Astrocyte (in vitro differentiated cells and primary cell): ENCODE measurements around the gene TTYH3. TPM values are rescaled to one million over a fixed set of nuclear protein-coding genes. Genes with fewer than 3 reads are reported as not detected.
A peak's percentile ranks its signal among the peaks of the same experiment; 100 is the strongest.

Experiments
- DNase-seq: peaks from one replicate; pipeline ENCODE4 v3.0.0-alpha.2; 2010; ENCODE audit warnings: low read depth
- FAIRE-seq: peaks from 2 replicates; lab custom pipeline; 2011; peaks lifted over from hg19 to GRCh38; lab: Jason Lieb, UNC
- H2AFZ ChIP-seq: 2 replicates; pipeline ENCODE4 v1.6.0; 2012; ENCODE audit warnings: low read depth, low read length, inconsistent platforms
- H3K27ac ChIP-seq: 2 replicates; pipeline ENCODE4 v1.5.1; 2011; ENCODE audit warnings: low read depth, low read length, inconsistent platforms
- H3K27me3 ChIP-seq: 2 replicates; pipeline ENCODE4 v1.6.0; 2011; ENCODE audit warnings: low read length, inconsistent platforms; ENCODE audit not compliant: insufficient read depth
- H3K36me3 ChIP-seq: 2 replicates; pipeline ENCODE4 v1.5.1; 2011; ENCODE audit warnings: low read length, inconsistent platforms; ENCODE audit not compliant: insufficient read depth
- H3K4me1 ChIP-seq: 2 replicates; pipeline ENCODE4 v1.5.1; 2011; ENCODE audit warnings: low read length, inconsistent platforms; ENCODE audit not compliant: insufficient read depth
- H3K4me2 ChIP-seq: 2 replicates; pipeline ENCODE4 v1.6.0; 2012; ENCODE audit warnings: low read length, inconsistent platforms
- H3K4me3 ChIP-seq: 2 replicates; pipeline ENCODE4 v1.5.1; 2011; ENCODE audit warnings: low read depth, mild to moderate bottlenecking, low read length, inconsistent platforms; ENCODE audit not compliant: insufficient read depth
- H3K79me2 ChIP-seq: 2 replicates; pipeline ENCODE4 v1.6.0; 2012; ENCODE audit warnings: mild to moderate bottlenecking, low read length, inconsistent platforms; ENCODE audit not compliant: insufficient read depth
- H3K9ac ChIP-seq: 2 replicates; pipeline ENCODE4 v1.6.0; 2012; ENCODE audit warnings: mild to moderate bottlenecking, low read length, inconsistent platforms
- H3K9me3 ChIP-seq: 2 replicates; pipeline ENCODE4 v1.5.1; 2012; ENCODE audit warnings: low read depth, mild to moderate bottlenecking, low read length, inconsistent platforms; ENCODE audit not compliant: insufficient read depth
- H4K20me1 ChIP-seq: 2 replicates; pipeline ENCODE4 v1.6.0; 2012; ENCODE audit warnings: low read length, inconsistent platforms; ENCODE audit not compliant: insufficient read depth
- H3K27ac Mint-ChIP-seq: one replicate; pipeline ENCODE4 v1.8.0; 2021; ENCODE audit warnings: mild to moderate bottlenecking, mixed read lengths; ENCODE audit not compliant: unreplicated experiment
- H3K27me3 Mint-ChIP-seq: one replicate; pipeline ENCODE4 v1.8.0; 2021; ENCODE audit warnings: low read depth, mixed read lengths; ENCODE audit not compliant: unreplicated experiment
- H3K36me3 Mint-ChIP-seq: one replicate; pipeline ENCODE4 v1.8.0; 2021; ENCODE audit warnings: low read depth, mixed read lengths; ENCODE audit not compliant: unreplicated experiment
- H3K4me1 Mint-ChIP-seq: one replicate; pipeline ENCODE4 v1.8.0; 2021; ENCODE audit warnings: low read depth, mixed read lengths; ENCODE audit not compliant: unreplicated experiment
- H3K4me3 Mint-ChIP-seq: one replicate; pipeline ENCODE4 v1.8.0; 2021; ENCODE audit warnings: mild to moderate bottlenecking, moderate library complexity, mixed read lengths; ENCODE audit not compliant: unreplicated experiment
- H3K9me3 Mint-ChIP-seq: one replicate; pipeline ENCODE4 v1.8.0; 2021; ENCODE audit warnings: mild to moderate bottlenecking, mixed read lengths; ENCODE audit not compliant: unreplicated experiment
- CTCF ChIP-seq: IDR thresholded peaks from 2 replicates; pipeline ENCODE4 v1.5.1; 2011; ENCODE audit warnings: low read depth, mild to moderate bottlenecking, inconsistent platforms, low read length, moderate library complexity; ENCODE audit not compliant: insufficient read depth
- EZH2 ChIP-seq: IDR thresholded peaks from 2 replicates; pipeline ENCODE4 v1.6.1; 2012; ENCODE audit warnings: mild to moderate bottlenecking, low read length, inconsistent platforms; ENCODE audit not compliant: insufficient read depth
- total RNA-seq: library from RNA; stranded (reverse); gene quantifications from 2 replicates; pipeline ENCODE4 v1.2.1, GENCODE V29; 2021

Gene TTYH3
- total RNA-seq, 1 donor from 2014 or later = 273 TPM

GRCh38 chr7:2709553-2710285 lies 77.9 kb downstream of the TTYH3 start:
- no peak overlapping the region for H3K27ac ChIP-seq
- peak overlapping the region; percentile 12 for H3K9ac ChIP-seq
- H3K4me2 ChIP-seq = peak overlapping the region; percentile 58
- no peak overlapping the region for H2AFZ ChIP-seq
- Mint-ChIP-seq H3K4me3 (no peak overlapping the region), H3K27ac (no peak overlapping the region), H3K36me3 (peaks cover 18% of the 10 kb centered on the region), H3K9me3 (peaks cover 4% of the 10 kb centered on the region), H3K4me1 (no peaks in the 10 kb centered on the region), H3K27me3 (peaks cover 4% of the 10 kb centered on the region)
- H3K4me3 ChIP-seq = no peak overlapping the region
- peaks cover 9% of the 10 kb centered on the region for H4K20me1 ChIP-seq
- H3K36me3 ChIP-seq = no peaks in the 10 kb centered on the region
- no peak for DNase-seq
- FAIRE-seq = no peak
- no peaks in the 10 kb centered on the region for H3K4me1 ChIP-seq
- no peaks in the 10 kb centered on the region for H3K27me3 ChIP-seq
- TF ChIP-seq CTCF (peak; percentile 63), EZH2 (no peak)
- no peaks in the 10 kb centered on the region for H3K79me2 ChIP-seq
- H3K9me3 ChIP-seq = no peaks in the 10 kb centered on the region

- Histone ChIP-seq H3K36me3 (no peaks in the 10 kb centered on the region), H3K4me2 (peak overlapping the region; percentile 58), H3K79me2 (no peaks in the 10 kb centered on the region), H3K4me1 (no peaks in the 10 kb centered on the region), H3K27me3 (no peaks in the 10 kb centered on the region), H4K20me1 (peaks cover 9% of the 10 kb centered on the region), H3K9me3 (no peaks in the 10 kb centered on the region), H3K4me3 (no peak overlapping the region), H3K27ac (no peak overlapping the region), H3K9ac (no peak overlapping the region), H2AFZ (no peak overlapping the region)
- peaks cover 3% of the 10 kb centered on the region for H3K27me3 Mint-ChIP-seq
- DNase-seq = no peak
- no peak overlapping the region for H3K4me3 Mint-ChIP-seq
- H3K4me1 Mint-ChIP-seq = peaks cover 2% of the 10 kb centered on the region
- FAIRE-seq = no peak
- no peak overlapping the region for H3K27ac Mint-ChIP-seq
- TF ChIP-seq CTCF (no peak), EZH2 (no peak)
- H3K36me3 Mint-ChIP-seq = peaks cover 20% of the 10 kb centered on the region
- peaks cover 4% of the 10 kb centered on the region for H3K9me3 Mint-ChIP-seq
Measured at GRCh38 chr7:2710286-2710655, 78.5 kb downstream of the TTYH3 start.

GRCh38 chr7:2710901-2711551 lies 79.2 kb downstream of the TTYH3 start:
- no peak for DNase-seq
- TF ChIP-seq EZH2 (no peak), CTCF (no peak)
- Histone ChIP-seq H3K27me3 (no peaks in the 10 kb centered on the region), H3K27ac (no peak overlapping the region), H2AFZ (no peak overlapping the region), H4K20me1 (peaks cover 9% of the 10 kb centered on the region), H3K9me3 (no peaks in the 10 kb centered on the region), H3K4me1 (peaks cover 5% of the 10 kb centered on the region), H3K79me2 (no peaks in the 10 kb centered on the region), H3K4me3 (no peak overlapping the region), H3K4me2 (no peak overlapping the region), H3K9ac (no peak overlapping the region), H3K36me3 (no peaks in the 10 kb centered on the region)
- peaks cover 4% of the 10 kb centered on the region for H3K9me3 Mint-ChIP-seq
- no peak overlapping the region for H3K27ac Mint-ChIP-seq
- H3K4me1 Mint-ChIP-seq = peaks cover 8% of the 10 kb centered on the region
- peaks cover 2% of the 10 kb centered on the region for H3K27me3 Mint-ChIP-seq
- peaks cover 27% of the 10 kb centered on the region for H3K36me3 Mint-ChIP-seq
- FAIRE-seq = no peak
- no peak overlapping the region for H3K4me3 Mint-ChIP-seq
